Neural progenitor cell (in vitro differentiated cells): ENCODE measurements around the gene FBXL19. TPM values are rescaled to one million over a fixed set of nuclear protein-coding genes. Genes with fewer than 3 reads are reported as not detected.

Source experiments
- DNase-seq: peaks from one replicate; pipeline ENCODE4 v3.0.0-alpha.2; 2016; ENCODE audit warnings: low spot score
- H2AFZ ChIP-seq: fragments of 200-600 bp; sonication (generic); replicated peaks from 2 replicates; pipeline ENCODE4 v1.6.1; 2016; ENCODE audit warnings: antibody characterized with exemption
- H3F3A ChIP-seq: fragments of 200-600 bp; sonication (generic); 2 replicates; pipeline ENCODE4 v1.6.1; 2016; ENCODE audit warnings: antibody characterized with exemption, low read depth
- H3K27ac ChIP-seq: fragments of 200-600 bp; sonication (generic); 2 replicates; pipeline ENCODE4 v1.5.1; 2016; ENCODE audit warnings: mild to moderate bottlenecking
- H3K27me3 ChIP-seq: fragments of 200-600 bp; sonication (generic); 2 replicates; pipeline ENCODE4 v1.6.1; 2016; ENCODE audit warnings: mild to moderate bottlenecking, moderate library complexity
- H3K36me3 ChIP-seq: fragments of 200-600 bp; sonication (generic); 2 replicates; pipeline ENCODE4 v1.5.1; 2016
- H3K4me1 ChIP-seq: fragments of 200-600 bp; sonication (generic); 2 replicates; pipeline ENCODE4 v1.6.1; 2016; ENCODE audit warnings: mixed run types
- H3K4me2 ChIP-seq: fragments of 200-600 bp; sonication (generic); 2 replicates; pipeline ENCODE4 v1.6.1; 2016
- H3K4me3 ChIP-seq: fragments of 200-600 bp; sonication (generic); 2 replicates; pipeline ENCODE4 v1.5.1; 2016
- H3K79me2 ChIP-seq: fragments of 200-600 bp; sonication (generic); 2 replicates; pipeline ENCODE4 v1.6.1; 2016; ENCODE audit warnings: low read depth
- H3K9ac ChIP-seq: fragments of 200-600 bp; sonication (generic); 2 replicates; pipeline ENCODE4 v1.6.1; 2016
- H3K9me3 ChIP-seq: fragments of 200-600 bp; sonication (generic); 2 replicates; pipeline ENCODE4 v1.5.1; 2016; ENCODE audit warnings: low read depth
- H4K20me1 ChIP-seq: fragments of 200-600 bp; sonication (generic); 2 replicates; pipeline ENCODE4 v1.6.1; 2016; ENCODE audit warnings: low read depth
- H3K27ac Mint-ChIP-seq: 3 replicates; pipeline ENCODE4 v1.8.0; 2021; ENCODE audit warnings: mixed read lengths
- H3K27me3 Mint-ChIP-seq: 2 replicates; pipeline ENCODE4 v1.8.0; 2022; ENCODE audit warnings: low read depth, mild to moderate bottlenecking, inconsistent platforms, moderate library complexity, mixed read lengths; ENCODE audit not compliant: insufficient read depth
- H3K36me3 Mint-ChIP-seq: 3 replicates; pipeline ENCODE4 v1.8.0; 2021; ENCODE audit warnings: mixed read lengths
- H3K4me1 Mint-ChIP-seq: 3 replicates; pipeline ENCODE4 v1.8.0; 2021; ENCODE audit warnings: mixed read lengths
- H3K4me3 Mint-ChIP-seq: 3 replicates; pipeline ENCODE4 v1.8.0; 2021; ENCODE audit warnings: mild to moderate bottlenecking, moderate library complexity, mixed read lengths
- H3K9me3 Mint-ChIP-seq: 3 replicates; pipeline ENCODE4 v1.8.0; 2020; ENCODE audit warnings: mixed read lengths
- CTCF ChIP-seq: fragments of 200-600 bp; sonication (generic); IDR thresholded peaks from 2 replicates; pipeline ENCODE4 v1.5.1; 2017; ENCODE audit warnings: antibody characterized with exemption, mild to moderate bottlenecking
- EZH2 ChIP-seq: fragments of 200-600 bp; sonication (generic); IDR thresholded peaks from 2 replicates; pipeline ENCODE4 v1.6.1; 2017; ENCODE audit warnings: antibody characterized with exemption, mild to moderate bottlenecking, moderate library complexity
- EZH2phosphoT487 ChIP-seq: fragments of 200-600 bp; sonication (generic); IDR thresholded peaks from 2 replicates; pipeline ENCODE4 v1.6.1; 2017; ENCODE audit warnings: antibody characterized with exemption
- total RNA-seq: library from RNA; depleted of rRNA; stranded (reverse); fragments of >200 nt; gene quantifications from 2 replicates; pipeline ENCODE4 v1.2.3, GENCODE V29; 2015; ENCODE audit warnings: low replicate concordance

The FBXL19 gene
- total RNA-seq, 1 donor from 2014 or later: 9.2 TPM

- peaks cover 10% of the 10 kb centered on the region for H3K27me3 Mint-ChIP-seq
- no peak overlapping the region for H3K27ac ChIP-seq
- H3K36me3 ChIP-seq: no peaks in the 10 kb centered on the region
- no peak overlapping the region for H2AFZ ChIP-seq
- no peaks in the 10 kb centered on the region for H3K9me3 ChIP-seq
- H3K4me1 Mint-ChIP-seq: peaks cover 30% of the 10 kb centered on the region
- peaks cover 42% of the 10 kb centered on the region for H3F3A ChIP-seq
- H3K27me3 ChIP-seq: no peaks in the 10 kb centered on the region
- no peak overlapping the region for H3K4me3 ChIP-seq
- peaks cover 19% of the 10 kb centered on the region for H3K4me1 ChIP-seq
- H3K4me2 ChIP-seq: no peak overlapping the region
- no peaks in the 10 kb centered on the region for H3K36me3 Mint-ChIP-seq
- H3K4me3 Mint-ChIP-seq: peak overlapping the region; percentile 70
- no peak for TF ChIP-seq EZH2
- TF ChIP-seq EZH2phosphoT487: no peak
- TF ChIP-seq CTCF: no peak
- H3K9ac ChIP-seq: no peak overlapping the region
- H3K27ac Mint-ChIP-seq: no peak overlapping the region
- peaks cover 9% of the 10 kb centered on the region for H3K79me2 ChIP-seq
- no peak for DNase-seq
- H4K20me1 ChIP-seq: peaks cover 11% of the 10 kb centered on the region
- H3K9me3 Mint-ChIP-seq: no peaks in the 10 kb centered on the region
These were observed 27.8 kb downstream of the FBXL19 start for GRCh38 chr16:30951193-30951592.

GRCh38 chr16:30951750-30952149 lies 28.4 kb downstream of the FBXL19 start:
- H3K9me3 Mint-ChIP-seq: no peaks in the 10 kb centered on the region
- no peak overlapping the region for H3K4me3 Mint-ChIP-seq
- no peak for TF ChIP-seq EZH2
- no peak for TF ChIP-seq EZH2phosphoT487
- TF ChIP-seq CTCF: no peak
- Histone ChIP-seq H3K36me3 (no peaks in the 10 kb centered on the region), H3K27ac (no peak overlapping the region), H3K27me3 (no peaks in the 10 kb centered on the region), H2AFZ (no peak overlapping the region), H3F3A (peaks cover 42% of the 10 kb centered on the region), H3K9ac (no peak overlapping the region), H3K4me3 (no peak overlapping the region), H3K4me1 (peaks cover 19% of the 10 kb centered on the region), H3K79me2 (peaks cover 9% of the 10 kb centered on the region), H3K9me3 (no peaks in the 10 kb centered on the region), H4K20me1 (peaks cover 11% of the 10 kb centered on the region), H3K4me2 (no peak overlapping the region)
- no peaks in the 10 kb centered on the region for H3K36me3 Mint-ChIP-seq
- peaks cover 7% of the 10 kb centered on the region for H3K27me3 Mint-ChIP-seq
- peaks cover 27% of the 10 kb centered on the region for H3K4me1 Mint-ChIP-seq
- no peak for DNase-seq
- H3K27ac Mint-ChIP-seq: peak overlapping the region; percentile 17

GRCh38 chr16:30953111-30953510 lies 29.7 kb downstream of the FBXL19 start:
- no peak overlapping the region for H3K27ac ChIP-seq
- H3K9ac ChIP-seq: no peak overlapping the region
- H3K4me1 ChIP-seq: peaks cover 8% of the 10 kb centered on the region
- H3K36me3 Mint-ChIP-seq: no peaks in the 10 kb centered on the region
- no peak overlapping the region for H3K4me3 Mint-ChIP-seq
- no peak overlapping the region for H3K4me3 ChIP-seq
- no peaks in the 10 kb centered on the region for H3K9me3 Mint-ChIP-seq
- H3K36me3 ChIP-seq: no peaks in the 10 kb centered on the region
- H3K9me3 ChIP-seq: no peaks in the 10 kb centered on the region
- H4K20me1 ChIP-seq: peaks cover 11% of the 10 kb centered on the region
- H3K79me2 ChIP-seq: peaks cover 9% of the 10 kb centered on the region
- no peak for TF ChIP-seq CTCF
- no peak for TF ChIP-seq EZH2
- no peak for TF ChIP-seq EZH2phosphoT487
- no peak for DNase-seq
- H3K27me3 ChIP-seq: no peaks in the 10 kb centered on the region
- H3K4me2 ChIP-seq: no peak overlapping the region
- H3F3A ChIP-seq: peaks cover 44% of the 10 kb centered on the region
- H3K4me1 Mint-ChIP-seq: peaks cover 20% of the 10 kb centered on the region
- H2AFZ ChIP-seq: no peak overlapping the region
- no peak overlapping the region for H3K27ac Mint-ChIP-seq
- peaks cover 4% of the 10 kb centered on the region for H3K27me3 Mint-ChIP-seq
